NCI-H82 treated with DMSO at 0.1 percent for 48 hours (cell line): ENCODE data around the gene HSPA1B.

Experiments used
- DNase-seq: peaks from one replicate; lab custom pipeline; 2025; ENCODE audit not compliant: unreplicated experiment; lab: John Stamatoyannopoulos, UW

HSPA1B gene

GRCh38 chr6:31878222-31878621 lies 50.7 kb downstream of the HSPA1B start:
- DNase-seq, result no peak

- no peak for DNase-seq
Observed at GRCh38 chr6:31878726-31879125, 51.2 kb downstream of the HSPA1B start, which contains the start of gene SLC44A4. Gene SLC44A4 (minus strand): TSS chr6:31878997. CDS start chr6:31878980, 17 bp downstream.

- no peak for DNase-seq
Observed at GRCh38 chr6:31879143-31879542, 51.6 kb downstream of the HSPA1B start.
